GM19099 (cell line): ENCODE measurements around the gene ASXL3.

Experiments used
- POLR2A ChIP-seq: IDR thresholded peaks from 3 replicates; pipeline ENCODE4 v1.6.1; 2011; ENCODE audit warnings: low read depth; ENCODE audit not compliant: insufficient read length; ENCODE audit errors: extremely low read depth

Gene ASXL3

GRCh38 chr18:33576999-33577646, 896 bp upstream of the ASXL3 start:
- no peak for TF ChIP-seq POLR2A

GRCh38 chr18:33578518-33579348, 714 bp downstream of the ASXL3 start:
- TF ChIP-seq POLR2A = no peak

- no peak for TF ChIP-seq POLR2A
These were observed 1.6 kb downstream of the ASXL3 start for GRCh38 chr18:33579349-33580215.

GRCh38 chr18:33580546-33580945, 2.5 kb downstream of the ASXL3 start:
- no peak for TF ChIP-seq POLR2A

GRCh38 chr18:33581856-33582255, 3.8 kb downstream of the ASXL3 start:
- TF ChIP-seq POLR2A = no peak

- TF ChIP-seq POLR2A = no peak
These were observed 5.9 kb downstream of the ASXL3 start for GRCh38 chr18:33583901-33584300.

GRCh38 chr18:33584548-33585430, 6.8 kb downstream of the ASXL3 start:
- TF ChIP-seq POLR2A = no peak

- TF ChIP-seq POLR2A = no peak
These were observed 7.4 kb downstream of the ASXL3 start for GRCh38 chr18:33585431-33585775.

GRCh38 chr18:33588361-33588760, 10.3 kb downstream of the ASXL3 start:
- no peak for TF ChIP-seq POLR2A

- TF ChIP-seq POLR2A = no peak
These were observed 15.2 kb downstream of the ASXL3 start for GRCh38 chr18:33593261-33593660.

GRCh38 chr18:33594799-33595198, 16.8 kb downstream of the ASXL3 start:
- TF ChIP-seq POLR2A = no peak

- TF ChIP-seq POLR2A = no peak
These were observed 18.3 kb downstream of the ASXL3 start for GRCh38 chr18:33596178-33596854.

GRCh38 chr18:33600846-33601245, 22.8 kb downstream of the ASXL3 start:
- no peak for TF ChIP-seq POLR2A

GRCh38 chr18:33603454-33603853, 25.4 kb downstream of the ASXL3 start:
- TF ChIP-seq POLR2A = no peak
